ENCODE results near the gene SLN.

SLN gene

GRCh38 chr11:107719073-107719472, 7.2 kb upstream of the SLN start:
- no peak for DNase-seq

- DNase-seq = no peak
Measured at GRCh38 chr11:107716884-107717532, 5.2 kb upstream of the SLN start.

GRCh38 chr11:107713009-107713408, 1.2 kb upstream of the SLN start:
- no peak for DNase-seq

- DNase-seq = no peak
Measured at GRCh38 chr11:107710301-107710700, 1.6 kb downstream of the SLN start.

GRCh38 chr11:107708792-107709191, 3.1 kb downstream of the SLN start:
- no peak for DNase-seq

GRCh38 chr11:107707807-107708206, 4.0 kb downstream of the SLN start:
- no peak for DNase-seq

GRCh38 chr11:107707215-107707671, 4.6 kb downstream of the SLN start:
- DNase-seq = no peak

- no peak for DNase-seq
Measured at GRCh38 chr11:107706531-107706930, 5.3 kb downstream of the SLN start.

- no peak for DNase-seq
Measured at GRCh38 chr11:107705027-107705426, 6.8 kb downstream of the SLN start.

GRCh38 chr11:107704451-107704850, 7.4 kb downstream of the SLN start:
- no peak for DNase-seq

GRCh38 chr11:107702723-107703122, 9.1 kb downstream of the SLN start:
- DNase-seq = no peak

- no peak for DNase-seq
Measured at GRCh38 chr11:107702109-107702660, 9.7 kb downstream of the SLN start.

- no peak for DNase-seq
Measured at GRCh38 chr11:107699371-107700285, 12.2 kb downstream of the SLN start.

GRCh38 chr11:107697291-107697690, 14.6 kb downstream of the SLN start:
- no peak for DNase-seq

GRCh38 chr11:107696140-107696539, 15.7 kb downstream of the SLN start:
- DNase-seq = no peak

GRCh38 chr11:107695446-107695845, 16.4 kb downstream of the SLN start:
- DNase-seq = no peak

GRCh38 chr11:107691000-107691750, 20.7 kb downstream of the SLN start:
- no peak for DNase-seq

GRCh38 chr11:107689317-107690202, 22.3 kb downstream of the SLN start:
- DNase-seq = peak; percentile 69

- no peak for DNase-seq
Measured at GRCh38 chr11:107688322-107688918, 23.4 kb downstream of the SLN start.

GRCh38 chr11:107683807-107684206, 28.0 kb downstream of the SLN start:
- no peak for DNase-seq

GRCh38 chr11:107683061-107683460, 28.8 kb downstream of the SLN start:
- no peak for DNase-seq

- no peak for DNase-seq
Measured at GRCh38 chr11:107682572-107682971, 29.3 kb downstream of the SLN start.
